Muscle of leg (tissue), 11 donors: ENCODE data around the gene GPC5. TPM values are rescaled to one million over a fixed set of nuclear protein-coding genes. Genes with fewer than 3 reads are reported as not detected.
"Not testable (repeated sequence)": the region's sequence is repeated elsewhere in the genome, so short reads cannot be mapped to it uniquely, and the experiment has no call there.

ENCODE experiments used
- DNase-seq: peaks from one replicate; pipeline ENCODE4 v3.0.0; 2013
- H3K27ac ChIP-seq: one replicate; pipeline ENCODE4 v1.5.1; 2013; ENCODE audit warnings: mild to moderate bottlenecking, low read length, control low read depth
- H3K27me3 ChIP-seq: one replicate; pipeline ENCODE4 v1.6.1; 2013; ENCODE audit warnings: low read length; ENCODE audit not compliant: control insufficient read depth, insufficient read depth
- H3K36me3 ChIP-seq: one replicate; pipeline ENCODE4 v1.6.1; 2013; ENCODE audit warnings: low read length; ENCODE audit not compliant: control insufficient read depth, insufficient read depth
- H3K4me1 ChIP-seq: one replicate; pipeline ENCODE4 v1.6.1; 2013; ENCODE audit warnings: low read length; ENCODE audit not compliant: control insufficient read depth, insufficient read depth
- H3K4me3 ChIP-seq: one replicate; pipeline ENCODE4 v1.5.1; 2013; ENCODE audit warnings: low read length, control low read depth
- H3K9me3 ChIP-seq: replicated peaks from 2 replicates; pipeline ENCODE4 v1.6.1; 2013; ENCODE audit warnings: low read depth, low read length; ENCODE audit not compliant: control insufficient read depth
- WGBS: methylation state at CpG from one replicate; pipeline ENCODE4 v1.1.5; 2013; ENCODE audit warnings: missing lambda C conversion rate; ENCODE audit not compliant: insufficient coverage; 5-methylcytosine and 5-hydroxymethylcytosine counted together
- polyA plus RNA-seq, 8 donors: library from polyadenylated mRNA; unstranded; fragments of 120-200 nt; gene quantifications; one replicate each; pipeline versions ENCODE4 v1.2.1 to v1.2.3, GENCODE V29; 2013; ENCODE audit warnings: inconsistent platforms in 1 of 8, low replicate concordance in 1 of 8; ENCODE audit not compliant: insufficient read length in 8 of 8, insufficient read depth in 1 of 8
- total RNA-seq: library from RNA; stranded (reverse); fragments of 120-200 nt; gene quantifications from one replicate; pipeline ENCODE4 v1.2.4, GENCODE V29; 2013

The GPC5 gene
- total and polyA plus RNA-seq, 9 donors, result 0.15 to 2.1 (median 0.40) TPM

- H3K4me1 ChIP-seq, result no peaks in the 10 kb centered on the region
- H3K9me3 ChIP-seq, result no peaks in the 10 kb centered on the region
- no peaks in the 10 kb centered on the region for H3K27me3 ChIP-seq
- 76% methylated on average over 2 of the region's 2 CpGs for WGBS
- H3K36me3 ChIP-seq, result no peaks in the 10 kb centered on the region
- no peak overlapping the region for H3K4me3 ChIP-seq
- DNase-seq, result no peak
- no peak overlapping the region for H3K27ac ChIP-seq
Measured at GRCh38 chr13:92670096-92670495, 1271.7 kb downstream of the GPC5 start.

- DNase-seq, result no peak
- no peaks in the 10 kb centered on the region for H3K36me3 ChIP-seq
- H3K4me3 ChIP-seq, result no peak overlapping the region
- H3K4me1 ChIP-seq, result no peaks in the 10 kb centered on the region
- no CpG with 5 or more reads among the region's 2 CpGs for WGBS
- no peaks in the 10 kb centered on the region for H3K27me3 ChIP-seq
- H3K27ac ChIP-seq, result no peak overlapping the region
- H3K9me3 ChIP-seq, result no peaks in the 10 kb centered on the region
Measured at GRCh38 chr13:92671821-92672220, 1273.4 kb downstream of the GPC5 start.

- no peak overlapping the region for H3K4me3 ChIP-seq
Measured at GRCh38 chr13:92676246-92676645, 1277.8 kb downstream of the GPC5 start.

GRCh38 chr13:92677571-92677970 is 1279.2 kb downstream of the GPC5 start:
- no peak overlapping the region for H3K4me3 ChIP-seq
- WGBS, result 61% methylated on average over 2 of the region's 4 CpGs

More at GRCh38 chr13:92676246-92676645, 1277.8 kb downstream of the GPC5 start:
- DNase-seq, result no peak
- Histone ChIP-seq H3K36me3 (no peaks in the 10 kb centered on the region), H3K9me3 (no peaks in the 10 kb centered on the region), H3K4me1 (no peaks in the 10 kb centered on the region), H3K27ac (no peak overlapping the region), H3K27me3 (no peaks in the 10 kb centered on the region)
- no CpG with 5 or more reads among the region's 3 CpGs for WGBS

GRCh38 chr13:92679602-92680001 is 1281.2 kb downstream of the GPC5 start:
- no peak for DNase-seq
- no peaks in the 10 kb centered on the region for H3K27me3 ChIP-seq
- no peak overlapping the region for H3K27ac ChIP-seq
- WGBS, result 100% methylated on average over 4 of the region's 7 CpGs
- H3K4me3 ChIP-seq, result no peak overlapping the region
- no peaks in the 10 kb centered on the region for H3K4me1 ChIP-seq
- no peaks in the 10 kb centered on the region for H3K36me3 ChIP-seq
- no peaks in the 10 kb centered on the region for H3K9me3 ChIP-seq

More at GRCh38 chr13:92677571-92677970, 1279.2 kb downstream of the GPC5 start:
- H3K4me1 ChIP-seq, result no peaks in the 10 kb centered on the region
- no peaks in the 10 kb centered on the region for H3K36me3 ChIP-seq
- no peak for DNase-seq
- H3K9me3 ChIP-seq, result no peaks in the 10 kb centered on the region
- no peak overlapping the region for H3K27ac ChIP-seq
- no peaks in the 10 kb centered on the region for H3K27me3 ChIP-seq

GRCh38 chr13:92681239-92681638 is 1282.8 kb downstream of the GPC5 start:
- H3K27me3 ChIP-seq, result no peaks in the 10 kb centered on the region
- WGBS, result 87% methylated on average over 4 of the region's 4 CpGs
- H3K4me3 ChIP-seq, result no peak overlapping the region
- H3K27ac ChIP-seq, result no peak overlapping the region
- no peaks in the 10 kb centered on the region for H3K9me3 ChIP-seq
- H3K4me1 ChIP-seq, result no peaks in the 10 kb centered on the region
- no peak for DNase-seq
- H3K36me3 ChIP-seq, result no peaks in the 10 kb centered on the region

GRCh38 chr13:92682832-92683517 is 1284.6 kb downstream of the GPC5 start:
- WGBS, result 47% methylated on average over 2 of the region's 5 CpGs
- peak; percentile 71 for DNase-seq
- Histone ChIP-seq H3K27ac (no peak overlapping the region), H3K9me3 (no peaks in the 10 kb centered on the region), H3K4me3 (no peak overlapping the region), H3K36me3 (no peaks in the 10 kb centered on the region), H3K27me3 (no peaks in the 10 kb centered on the region), H3K4me1 (no peaks in the 10 kb centered on the region)

- Histone ChIP-seq H3K36me3 (no peaks in the 10 kb centered on the region), H3K4me1 (no peaks in the 10 kb centered on the region), H3K27me3 (no peaks in the 10 kb centered on the region), H3K9me3 (peaks cover 4% of the 10 kb centered on the region), H3K27ac (no peak overlapping the region), H3K4me3 (no peak overlapping the region)
- DNase-seq, result no peak
Measured at GRCh38 chr13:92694047-92694446, 1295.6 kb downstream of the GPC5 start.

- H3K27ac ChIP-seq, H3K27me3 ChIP-seq, H3K4me1 ChIP-seq, DNase-seq, H3K9me3 ChIP-seq, H3K36me3 ChIP-seq, H3K4me3 ChIP-seq: not testable (repeated sequence)
- no CpG with 5 or more reads among the region's 4 CpGs for WGBS
Measured at GRCh38 chr13:92695827-92696226, 1297.4 kb downstream of the GPC5 start.

GRCh38 chr13:92716749-92717148 is 1318.3 kb downstream of the GPC5 start:
- H3K36me3 ChIP-seq, result no peaks in the 10 kb centered on the region
- H3K4me3 ChIP-seq, result no peak overlapping the region
- no peaks in the 10 kb centered on the region for H3K9me3 ChIP-seq
- DNase-seq, result peak; percentile 38
- no peaks in the 10 kb centered on the region for H3K27me3 ChIP-seq
- H3K4me1 ChIP-seq, result no peaks in the 10 kb centered on the region
- no CpG with 5 or more reads among the region's 6 CpGs for WGBS
- no peak overlapping the region for H3K27ac ChIP-seq

GRCh38 chr13:92717857-92718256 is 1319.4 kb downstream of the GPC5 start:
- whole genome bisulfite sequencing, result no CpG with 5 or more reads among the region's 2 CpGs
- no peak for DNase-seq
- Histone ChIP-seq H3K36me3 (no peaks in the 10 kb centered on the region), H3K27ac (no peak overlapping the region), H3K4me3 (no peak overlapping the region), H3K9me3 (no peaks in the 10 kb centered on the region), H3K4me1 (no peaks in the 10 kb centered on the region), H3K27me3 (no peaks in the 10 kb centered on the region)
